ENCODE results near the gene MLNR.

- no peak for TF ChIP-seq MXI1 (conservative IDR thresholded peaks at IDR 0.05; ENCODE audit: poor library complexity, severe bottlenecking)
- no peak for TF ChIP-seq EZH2 (IDR thresholded peaks at IDR 0.05; ENCODE audit: borderline replicate concordance, insufficient read depth, low read length, poor library complexity, severe bottlenecking)
- TF ChIP-seq CTCF (IDR thresholded peaks at IDR 0.05; ENCODE audit: poor library complexity, severe bottlenecking), result no peak
- TF ChIP-seq TAF1 (IDR thresholded peaks at IDR 0.05; ENCODE audit: low read depth), result no peak
- TF ChIP-seq EP300 (conservative IDR thresholded peaks at IDR 0.05; ENCODE audit: poor library complexity, severe bottlenecking), result no peak
- no peak for TF ChIP-seq RAD21 (conservative IDR thresholded peaks at IDR 0.05)
Observed at GRCh38 chr13:49185264-49185663, 34.9 kb upstream of the MLNR start.

Data from neural cell (in vitro differentiated cells).